HCT116 (cell line): ENCODE results near the gene KIF5C. TPM values are rescaled to one million over a fixed set of nuclear protein-coding genes. Genes with fewer than 3 reads are reported as not detected.

Source experiments
- ATAC-seq: fragments of 200-7000 bp; cut with Tn5 transposase; 2 replicates; pipeline ENCODE4 v1.9.1; 2020; ENCODE audit warnings: mild to moderate bottlenecking, moderate library complexity
- BruUV-seq: library from RNA; stranded (reverse); fragments of 400-500 nt; replicated peaks from 2 replicates; lab custom pipeline; 2021; lab: Mats Ljungman, UMichigan
- CTCF ChIA-PET: fragments of 300-600 bp; sonication (Branson Sonifier 250); formaldehyde crosslinking; loops from one replicate; lab custom pipeline; 2021; ENCODE audit warnings: antibody characterized with exemption; lab: Charles Lee
- POLR2A ChIA-PET: fragments of 300-600, 350-600 bp; sonication (Branson Sonifier 250); formaldehyde crosslinking; loops from one replicate; lab custom pipeline; 2021; ENCODE audit warnings: antibody characterized with exemption; lab: Charles Lee
- RAD21 ChIA-PET, 2 experiments: fragments of 300-600 bp; sonication (Branson Sonifier 250); formaldehyde crosslinking; loops; one replicate each; lab custom pipeline; 2023; ENCODE audit warnings: low total read pairs in 2 of 2; ENCODE audit not compliant: uncharacterized antibody in 2 of 2, unreplicated experiment in 2 of 2, low non-redundant PET in 1 of 2; lab: Charles Lee
- DNase-seq: peaks from one replicate; pipeline ENCODE4 v3.0.0-alpha.2; 2010; ENCODE audit warnings: low read depth, low spot score
- H2AFZ ChIP-seq: fragments of 200-600 bp; shearing (Covaris generic), sonication (generic); 2 replicates; pipeline ENCODE4 v1.6.1; 2017; ENCODE audit warnings: low read depth, mixed run types, mixed read lengths, antibody characterized with exemption, low read length; ENCODE audit not compliant: poor library complexity, severe bottlenecking
- H3K27ac ChIP-seq: 2 replicates; pipeline ENCODE4 v1.5.1; 2012; ENCODE audit warnings: low read depth, low read length
- H3K27me3 ChIP-seq: fragments of 200-600 bp; sonication (generic); 2 replicates; pipeline ENCODE4 v1.6.1; 2016; ENCODE audit warnings: mixed run types, low read length, mixed read lengths; ENCODE audit not compliant: insufficient read depth
- H3K36me3 ChIP-seq, 2 experiments: fragments of 200-500 bp in 1 of 2; fragments of 200-600 bp in 1 of 2; sonication (Bioruptor generic) in 1 of 2; sonication (generic) in 1 of 2; 2 replicates each; pipeline versions ENCODE4 v1.5.1 to v1.6.1; 2014 to 2016; ENCODE audit warnings: low read length in 2 of 2, inconsistent platforms in 1 of 2, mixed read lengths in 1 of 2, mixed run types in 1 of 2; ENCODE audit not compliant: insufficient read depth in 2 of 2, control insufficient read depth in 1 of 2
- H3K4me1 ChIP-seq, 2 experiments: fragments of 200-600 bp in 1 of 2; sonication (generic) in 1 of 2; 2 replicates each; pipeline versions ENCODE4 v1.5.1 to v1.6.1; 2012 to 2017; ENCODE audit warnings: low read length in 2 of 2, inconsistent platforms in 1 of 2, mild to moderate bottlenecking in 1 of 2, mixed read lengths in 1 of 2, mixed run types in 1 of 2, moderate library complexity in 1 of 2; ENCODE audit not compliant: insufficient read depth in 2 of 2, control insufficient read depth in 1 of 2
- H3K4me2 ChIP-seq: fragments of 200-600 bp; sonication (generic); 2 replicates; pipeline ENCODE4 v1.6.1; 2017; ENCODE audit warnings: mixed run types, low read length, mixed read lengths
- H3K4me3 ChIP-seq, 2 experiments: fragments of 200-600 bp in 1 of 2; sonication (generic) in 1 of 2; replicated peaks in 1 of 2; 2 replicates each; pipeline ENCODE4 v1.5.1; 2011 to 2016; ENCODE audit warnings: low read length in 2 of 2, control low read depth in 1 of 2, low read depth in 1 of 2, mild to moderate bottlenecking in 1 of 2, mixed read lengths in 1 of 2, mixed run types in 1 of 2
- H3K79me2 ChIP-seq: fragments of 200-600 bp; sonication (generic); 2 replicates; pipeline ENCODE4 v1.6.1; 2017; ENCODE audit warnings: mild to moderate bottlenecking, mixed run types, low read length, moderate library complexity, mixed read lengths; ENCODE audit not compliant: insufficient read depth
- H3K9ac ChIP-seq: fragments of 200-600 bp; sonication (generic); 2 replicates; pipeline ENCODE4 v1.6.1; 2016; ENCODE audit warnings: low read length, mixed read lengths
- H3K9me2 ChIP-seq: fragments of 200-600 bp; sonication (generic), shearing (Covaris generic); 2 replicates; pipeline ENCODE4 v1.6.1; 2017; ENCODE audit warnings: mixed run types, mild to moderate bottlenecking, moderate library complexity; ENCODE audit not compliant: insufficient read depth
- H3K9me3 ChIP-seq, 2 experiments: fragments of 200-500 bp in 1 of 2; fragments of 200-600 bp in 1 of 2; sonication (Bioruptor generic) in 1 of 2; sonication (generic) in 1 of 2; 2 replicates each; pipeline ENCODE4 v1.6.1; 2014 to 2017; ENCODE audit warnings: low read length in 2 of 2, mixed read lengths in 2 of 2, inconsistent platforms in 1 of 2, low read depth in 1 of 2, mild to moderate bottlenecking in 1 of 2, mixed run types in 1 of 2, moderate library complexity in 1 of 2; ENCODE audit not compliant: control insufficient read depth in 1 of 2, insufficient read depth in 1 of 2
- H4K20me1 ChIP-seq: fragments of 200-600 bp; sonication (generic), shearing (Covaris generic); 2 replicates; pipeline ENCODE4 v1.6.1; 2017; ENCODE audit warnings: mixed run types, mild to moderate bottlenecking, moderate library complexity; ENCODE audit not compliant: insufficient read depth
- ATF3 ChIP-seq: IDR thresholded peaks from 2 replicates; pipeline ENCODE4 v1.6.1; 2012
- CBX3 ChIP-seq: IDR thresholded peaks from 2 replicates; pipeline ENCODE4 v1.6.1; 2012; ENCODE audit warnings: low read depth
- CEBPB ChIP-seq: IDR thresholded peaks from 2 replicates; pipeline ENCODE4 v1.6.1; 2012; ENCODE audit warnings: low read depth
- CTCF ChIP-seq, 3 experiments: fragments of 200-600 bp in 1 of 3; sonication (generic) in 1 of 3; IDR thresholded peaks in 2 of 3; conservative IDR thresholded peaks in 1 of 3; 2 replicates each; pipeline ENCODE4 v1.5.1; 2012 to 2017; ENCODE audit warnings: low read depth in 2 of 3, low read length in 2 of 3, antibody characterized with exemption in 1 of 3, borderline replicate concordance in 1 of 3, control low read depth in 1 of 3, mild to moderate bottlenecking in 1 of 3, mixed read lengths in 1 of 3, mixed run types in 1 of 3, moderate library complexity in 1 of 3; ENCODE audit not compliant: insufficient read depth in 1 of 3
- EGR1 ChIP-seq: IDR thresholded peaks from 2 replicates; pipeline ENCODE4 v1.6.1; 2012; ENCODE audit warnings: low read depth
- EZH2 ChIP-seq: fragments of 200-600 bp; sonication (generic); IDR thresholded peaks from 2 replicates; pipeline ENCODE4 v1.6.1; 2017; ENCODE audit warnings: antibody characterized with exemption, mixed run types
- EZH2phosphoT487 ChIP-seq: fragments of 200-600 bp; IDR thresholded peaks from 2 replicates; pipeline ENCODE4 v1.6.1; 2018; ENCODE audit warnings: antibody characterized with exemption, borderline replicate concordance
- FOSL1 ChIP-seq: IDR thresholded peaks from 2 replicates; pipeline ENCODE4 v1.6.1; 2012; ENCODE audit warnings: low read depth
- JUND ChIP-seq: IDR thresholded peaks from 2 replicates; pipeline ENCODE4 v1.6.1; 2012
- MAX ChIP-seq: IDR thresholded peaks from 2 replicates; pipeline ENCODE4 v1.6.1; 2012
- POLR2A ChIP-seq: IDR thresholded peaks from 2 replicates; pipeline ENCODE4 v1.7.0; 2011; ENCODE audit warnings: borderline replicate concordance; ENCODE audit not compliant: insufficient read depth, insufficient read length; ENCODE audit errors: extremely low read depth
- POLR2AphosphoS5 ChIP-seq: IDR thresholded peaks from 2 replicates; pipeline ENCODE4 v1.6.1; 2011; ENCODE audit warnings: mild to moderate bottlenecking, low read depth, low read length, moderate library complexity
- RAD21 ChIP-seq: IDR thresholded peaks from 2 replicates; pipeline ENCODE4 v1.6.1; 2012; ENCODE audit warnings: low read depth, mild to moderate bottlenecking
- REST ChIP-seq: IDR thresholded peaks from 2 replicates; pipeline ENCODE4 v1.6.1; 2012; ENCODE audit warnings: low read depth
- SIN3A ChIP-seq: IDR thresholded peaks from 2 replicates; pipeline ENCODE4 v1.6.1; 2012; ENCODE audit warnings: low read depth
- SRF ChIP-seq: IDR thresholded peaks from 2 replicates; pipeline ENCODE4 v1.6.1; 2012; ENCODE audit warnings: low read depth
- YY1 ChIP-seq: IDR thresholded peaks from 2 replicates; pipeline ENCODE4 v1.6.1; 2011; ENCODE audit warnings: low read length, low read depth, moderate library complexity, mild to moderate bottlenecking; ENCODE audit not compliant: insufficient replicate concordance; ENCODE audit errors: extremely low read depth
- ZFX ChIP-seq: fragments of 450-650 bp; IDR thresholded peaks from 2 replicates; pipeline ENCODE4 v1.6.1; 2017
- intact Hi-C: fragments of 100-400 bp; cut with micrococcal nuclease; formaldehyde crosslinking; loops from 2 replicates; pipeline ENCODE4 v1.10.0; 2022
- total RNA-seq: library from RNA; stranded (reverse); gene quantifications from one replicate; pipeline ENCODE4 v1.2.1, GENCODE V29; 2021; ENCODE audit not compliant: unreplicated experiment

KIF5C gene
- total RNA-seq, 1 experiment from 2014 or later = 6.5 TPM

- H3K9me2 ChIP-seq = no peaks in the 10 kb centered on the region
- H3K4me1 ChIP-seq = no peaks in the 10 kb centered on the region
- H3K27me3 ChIP-seq = no peaks in the 10 kb centered on the region
- H4K20me1 ChIP-seq = no peaks in the 10 kb centered on the region
- ChIA-PET RAD21 (no interaction called here), POLR2A (no interaction called here), CTCF (interaction anchor here (1.2 to 4.0 kb wide), 5 partner anchors 15 to 554 kb away, joined by 3 to 33 read pairs (median 23); no protein-coding TSS in a partner anchor)
- no peak overlapping the region for H3K27ac ChIP-seq
- H3K4me2 ChIP-seq = no peak overlapping the region
- no peaks in the 10 kb centered on the region for H3K9me3 ChIP-seq
- BruUV-seq = no TSS peak
- H3K79me2 ChIP-seq = no peaks in the 10 kb centered on the region
- no peak overlapping the region for H3K9ac ChIP-seq
- no peaks in the 10 kb centered on the region for H3K36me3 ChIP-seq
- H2AFZ ChIP-seq = no peak overlapping the region
- no peak overlapping the region for H3K4me3 ChIP-seq
- TF ChIP-seq ATF3 = no peak
- no peak for TF ChIP-seq SIN3A
- no peak for TF ChIP-seq ZFX
- TF ChIP-seq EZH2 = no peak
- no peak for TF ChIP-seq POLR2AphosphoS5
- no peak for TF ChIP-seq POLR2A
- TF ChIP-seq REST = no peak
- TF ChIP-seq CTCF (IDR thresholded peaks at IDR 0.05 in 2 of 3, conservative IDR thresholded peaks at IDR 0.05 in 1 of 3; ENCODE audit: borderline replicate concordance in 1 of 3, insufficient read depth in 1 of 3, low read depth in 2 of 3, low read length in 2 of 3) = no peak
- no peak for TF ChIP-seq FOSL1
- TF ChIP-seq RAD21 = no peak
- no peak for TF ChIP-seq MAX
- no peak for TF ChIP-seq CEBPB
- no peak for TF ChIP-seq SRF
- no peak for TF ChIP-seq EZH2phosphoT487
- TF ChIP-seq EGR1 = no peak
- no peak for TF ChIP-seq YY1
- TF ChIP-seq JUND = no peak
- no peak for TF ChIP-seq CBX3
- intact Hi-C loops = no loop called here
- DNase-seq (no peak), ATAC-seq (no peak)
These were observed 144.0 kb downstream of the KIF5C start for GRCh38 chr2:149018981-149019380.
